AG04450 (cell line): ENCODE data around the gene CCDC57. TPM values are rescaled to one million over a fixed set of nuclear protein-coding genes. Genes with fewer than 3 reads are reported as not detected.

Experiments
- CTCF ChIA-PET: fragments of 300-600, 350-600 bp; formaldehyde crosslinking; extraction: SDS; loops from one replicate; lab custom pipeline; 2022; ENCODE audit warnings: antibody characterized with exemption, inconsistent platforms; lab: Charles Lee
- POLR2A ChIA-PET: fragments of 350-600 bp; formaldehyde crosslinking; extraction: SDS; loops from one replicate; lab custom pipeline; 2021; ENCODE audit warnings: antibody characterized with exemption, inconsistent platforms; lab: Yijun Ruan, JAX
- DNase-seq: peaks from one replicate; pipeline ENCODE4 v3.0.0-alpha.2; 2011; ENCODE audit warnings: low read depth, low spot score
- H3K27ac ChIP-seq: one replicate; pipeline ENCODE4 v1.5.1; 2012; ENCODE audit warnings: low read depth, low read length, control low read depth
- H3K27me3 ChIP-seq: one replicate; pipeline ENCODE4 v1.6.0; 2012; ENCODE audit warnings: low read length; ENCODE audit not compliant: control insufficient read depth, insufficient read depth
- H3K4me3 ChIP-seq: 2 replicates; pipeline ENCODE4 v1.5.1; 2011; ENCODE audit warnings: mild to moderate bottlenecking, low read depth, low read length, control low read depth
- H3K9me3 ChIP-seq: 2 replicates; pipeline ENCODE4 v1.5.1; 2012; ENCODE audit warnings: low read length; ENCODE audit not compliant: control insufficient read depth, insufficient read depth
- polyA plus RNA-seq: library from polyadenylated mRNA; depleted of rRNA; stranded (reverse); fragments of >200 nt; gene quantifications from 2 replicates; pipeline ENCODE4 v1.2.3, GENCODE V29; 2011
- TF ChIP-seq, protein P1 (sequence below): IDR thresholded peaks from 2 replicates; pipeline ENCODE4 v1.5.1; 2011; ENCODE audit warnings: low read depth, low read length, control low read depth, inconsistent platforms

The CCDC57 gene
- polyA plus RNA-seq, 1 experiment, result 11.1 TPM

DNA sequence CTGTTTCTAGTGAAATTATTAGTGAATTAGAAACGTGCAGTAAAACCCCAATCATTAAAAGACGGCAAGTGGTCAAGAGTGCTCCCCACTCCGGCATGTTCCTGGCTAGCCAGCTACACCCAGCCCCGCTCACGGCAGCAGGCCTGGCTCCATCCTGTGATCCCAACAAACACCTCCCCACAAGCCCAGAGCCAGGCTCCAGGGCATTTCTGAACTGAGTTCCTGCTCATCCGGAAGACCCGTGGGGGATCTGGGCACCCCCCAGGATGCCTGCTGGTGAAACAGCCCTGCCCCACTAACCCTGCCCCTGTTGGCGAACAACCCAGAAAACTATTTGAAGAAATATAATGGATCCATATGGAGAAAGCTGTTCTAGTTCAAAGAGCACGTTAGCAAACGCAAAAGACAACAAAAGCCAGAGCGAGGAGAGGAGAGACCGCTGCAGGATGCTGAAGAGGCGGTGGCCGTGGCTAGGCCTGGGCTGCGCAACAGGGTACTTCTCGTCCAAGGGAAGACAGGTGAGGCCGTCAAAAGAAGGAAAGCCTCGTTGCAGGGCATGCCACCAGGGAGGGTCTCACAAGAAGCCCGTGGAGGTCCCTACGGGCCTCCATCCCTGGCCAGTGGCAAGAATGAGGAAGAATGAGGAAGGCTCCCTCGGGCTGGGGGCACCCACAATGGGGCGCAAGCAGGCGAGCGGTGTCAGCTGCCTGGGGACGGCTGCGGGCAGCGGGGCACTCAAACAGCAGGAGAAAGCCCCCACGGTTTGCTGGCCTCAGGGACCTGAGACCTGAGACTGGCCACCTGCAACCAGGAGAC lies 35.4 kb upstream of the CCDC57 start:
- Histone ChIP-seq H3K9me3 (peaks cover 8% of the 10 kb centered on the region; the same call in 1 of the 2 replicates), H3K27me3 (no peaks in the 10 kb centered on the region), H3K27ac (peak overlapping the region; percentile 39), H3K4me3 (no peak overlapping the region)
- ChIA-PET CTCF (no interaction called here), POLR2A (no interaction called here)
- no peak for DNase-seq
- TF ChIP-seq, protein P1, sequence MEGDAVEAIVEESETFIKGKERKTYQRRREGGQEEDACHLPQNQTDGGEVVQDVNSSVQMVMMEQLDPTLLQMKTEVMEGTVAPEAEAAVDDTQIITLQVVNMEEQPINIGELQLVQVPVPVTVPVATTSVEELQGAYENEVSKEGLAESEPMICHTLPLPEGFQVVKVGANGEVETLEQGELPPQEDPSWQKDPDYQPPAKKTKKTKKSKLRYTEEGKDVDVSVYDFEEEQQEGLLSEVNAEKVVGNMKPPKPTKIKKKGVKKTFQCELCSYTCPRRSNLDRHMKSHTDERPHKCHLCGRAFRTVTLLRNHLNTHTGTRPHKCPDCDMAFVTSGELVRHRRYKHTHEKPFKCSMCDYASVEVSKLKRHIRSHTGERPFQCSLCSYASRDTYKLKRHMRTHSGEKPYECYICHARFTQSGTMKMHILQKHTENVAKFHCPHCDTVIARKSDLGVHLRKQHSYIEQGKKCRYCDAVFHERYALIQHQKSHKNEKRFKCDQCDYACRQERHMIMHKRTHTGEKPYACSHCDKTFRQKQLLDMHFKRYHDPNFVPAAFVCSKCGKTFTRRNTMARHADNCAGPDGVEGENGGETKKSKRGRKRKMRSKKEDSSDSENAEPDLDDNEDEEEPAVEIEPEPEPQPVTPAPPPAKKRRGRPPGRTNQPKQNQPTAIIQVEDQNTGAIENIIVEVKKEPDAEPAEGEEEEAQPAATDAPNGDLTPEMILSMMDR, result no peak

DNA sequence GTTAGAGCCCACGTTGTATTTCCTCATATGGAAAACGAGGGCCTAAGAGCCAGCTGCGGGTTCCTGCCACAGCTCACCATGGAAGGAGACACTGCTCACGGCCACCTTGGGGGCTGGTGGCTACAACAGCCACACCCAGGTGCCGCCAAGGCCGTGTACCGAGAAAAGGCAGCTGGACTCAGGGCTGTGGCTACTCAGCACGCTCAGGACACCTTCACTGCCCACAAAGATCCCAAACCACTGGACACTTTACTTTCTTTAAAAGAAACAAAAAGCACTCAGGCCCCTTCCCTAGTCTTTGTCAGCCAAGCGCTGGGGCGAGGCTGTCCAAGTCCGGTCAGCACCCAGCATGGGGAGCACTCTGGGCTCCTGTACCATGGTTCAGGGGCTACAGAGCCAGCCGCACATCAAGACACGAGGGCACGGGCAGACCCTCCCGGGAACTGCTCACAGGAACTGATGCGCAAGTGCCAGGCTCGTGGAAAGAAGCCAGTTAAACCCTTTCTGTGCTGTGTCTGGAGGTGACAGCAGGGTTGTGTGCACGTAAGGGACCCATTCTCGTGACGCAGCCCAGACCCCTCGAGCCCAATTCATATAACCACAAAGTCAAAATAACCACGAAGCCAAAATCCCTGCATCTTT lies 34.7 kb upstream of the CCDC57 start:
- POLR2A ChIA-PET, result no interaction called here
- no peaks in the 10 kb centered on the region for H3K27me3 ChIP-seq
- peaks cover 3% of the 10 kb centered on the region; the same call in 1 of the 2 replicates for H3K9me3 ChIP-seq
- H3K4me3 ChIP-seq, result no peak overlapping the region
- H3K27ac ChIP-seq, result peak overlapping the region; percentile 43
- TF ChIP-seq, protein P1, result no peak
- no peak for DNase-seq
- CTCF ChIA-PET, result no interaction called here

DNA sequence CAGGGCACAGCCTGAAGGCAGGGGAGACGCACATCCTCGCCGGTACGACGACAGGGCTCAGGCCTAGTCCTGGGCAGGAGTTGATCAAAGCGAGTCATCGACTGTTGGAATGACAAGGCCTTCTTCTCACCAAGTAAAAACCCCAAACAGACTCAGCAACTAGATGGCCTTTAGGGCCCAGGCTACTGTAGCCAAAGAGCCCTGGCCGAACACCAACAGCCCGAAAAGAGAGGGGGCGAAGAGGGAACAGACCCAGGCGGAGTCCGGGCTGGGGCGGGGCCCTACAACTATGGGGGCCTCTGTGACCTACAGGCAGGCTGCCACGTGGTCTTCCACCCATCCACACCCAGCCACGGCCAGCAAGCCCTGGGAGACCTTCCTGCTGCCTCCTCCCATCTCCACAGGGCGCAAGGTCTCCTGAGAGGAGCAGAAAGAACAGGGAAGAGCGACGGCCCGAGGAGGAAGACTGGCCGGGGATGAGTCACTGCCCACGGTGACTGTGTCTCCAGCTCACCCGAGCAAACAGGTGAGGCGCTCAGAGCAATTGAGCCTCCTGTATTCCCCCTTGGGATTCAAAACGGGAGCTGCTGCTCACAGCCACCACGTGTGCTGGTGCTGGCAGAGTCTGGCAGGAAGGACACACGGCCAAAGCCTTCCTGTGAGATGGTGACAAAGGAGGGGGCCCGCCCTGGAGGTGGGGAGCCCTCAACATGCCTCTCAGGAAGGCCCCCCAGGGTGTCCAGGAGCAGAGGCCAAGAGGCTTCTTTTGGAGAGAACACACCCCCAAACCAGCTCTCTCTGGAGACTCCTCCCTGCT lies 33.9 kb upstream of the CCDC57 start:
- TF ChIP-seq, protein P1, result no peak
- Histone ChIP-seq H3K27ac (peak overlapping the region; percentile 43), H3K27me3 (no peaks in the 10 kb centered on the region), H3K9me3 (peaks cover 3% of the 10 kb centered on the region; the same call in 1 of the 2 replicates), H3K4me3 (no peak overlapping the region)
- CTCF ChIA-PET, result no interaction called here
- POLR2A ChIA-PET, result no interaction called here
- no peak for DNase-seq

DNA sequence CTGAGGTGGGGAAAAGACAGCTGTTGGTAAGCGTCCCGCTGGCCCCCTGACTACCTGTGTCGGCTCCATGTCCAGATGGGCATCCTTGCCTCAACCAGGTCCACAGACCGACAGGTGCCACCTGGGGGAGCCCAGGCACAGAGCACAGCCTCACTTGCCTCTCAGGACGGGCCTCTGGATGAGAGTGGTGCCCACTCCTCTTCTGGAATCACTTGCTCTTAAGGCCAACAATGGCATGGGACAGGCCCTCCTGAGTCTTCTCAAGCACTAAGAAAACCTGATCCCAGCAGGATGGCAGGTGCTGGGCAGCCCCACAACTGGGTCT lies 33.4 kb upstream of the CCDC57 start:
- TF ChIP-seq, protein P1, result no peak
- Histone ChIP-seq H3K9me3 (peaks cover 3% of the 10 kb centered on the region; the same call in 1 of the 2 replicates), H3K27ac (peak overlapping the region; percentile 43), H3K27me3 (no peaks in the 10 kb centered on the region), H3K4me3 (no peak overlapping the region)
- POLR2A ChIA-PET, result no interaction called here
- DNase-seq, result no peak
- CTCF ChIA-PET, result no interaction called here
